Stomach (tissue), 4 donors: Measurements from ENCODE around the gene DPP6.

ENCODE experiments used
- EP300 ChIP-seq: sonication (generic); formaldehyde crosslinking; IDR thresholded peaks from one replicate; pipeline ENCODE4 v1.6.1; 2017; ENCODE audit warnings: antibody characterized with exemption
- POLR2A ChIP-seq, 4 donors: fragments of 450-650 bp; IDR thresholded peaks; one replicate each; pipeline ENCODE4 v1.6.1; 2016; ENCODE audit warnings: antibody characterized with exemption in 4 of 4, control low read depth in 2 of 4, mild to moderate bottlenecking in 1 of 4, moderate library complexity in 1 of 4
- POLR2AphosphoS5 ChIP-seq, 3 donors: sonication (generic); formaldehyde crosslinking; IDR thresholded peaks; one replicate each; pipeline ENCODE4 v1.6.1; 2016; ENCODE audit warnings: antibody characterized with exemption in 3 of 3
- TF ChIP-seq, protein P1 (sequence below), 7 experiments: fragments of 450-650 bp in 4 of 7; fragments of 200-600 bp in 3 of 7; sonication (generic) in 3 of 7; IDR thresholded peaks; one replicate each; pipeline ENCODE4 v1.5.1; 2016 to 2019; ENCODE audit warnings: antibody characterized with exemption in 7 of 7, control low read depth in 2 of 7, mild to moderate bottlenecking in 1 of 7

DNA sequence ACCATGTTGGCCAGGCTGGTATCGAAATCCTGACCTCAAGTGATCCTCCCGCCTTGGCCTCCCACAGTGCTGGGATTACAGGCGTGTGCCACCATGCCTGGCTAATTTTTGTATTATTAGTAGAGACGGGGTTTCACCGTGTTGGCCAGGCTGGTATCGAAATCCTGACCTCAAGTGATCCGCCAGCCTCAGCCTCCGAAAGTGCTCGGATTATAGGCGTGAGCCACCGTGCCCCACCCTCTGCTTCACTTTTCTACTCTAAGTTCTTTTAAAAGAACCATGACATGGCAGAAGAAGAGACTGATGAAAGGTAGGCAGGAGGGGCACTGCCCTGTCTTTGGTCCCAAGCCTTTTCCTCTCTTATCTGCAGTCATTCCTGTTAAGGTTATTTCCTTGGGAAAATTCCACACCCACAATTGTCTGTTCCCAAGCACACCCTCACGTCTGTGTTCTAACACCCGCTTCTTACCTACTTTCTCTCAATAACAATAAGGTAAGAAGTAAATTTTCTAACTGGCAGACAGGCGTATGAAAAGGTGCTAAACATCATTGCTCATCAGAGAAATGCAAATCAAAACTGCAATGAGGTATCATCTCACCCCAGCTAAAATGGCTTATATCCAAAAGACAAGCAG is 291.7 kb downstream of the DPP6 start:
- TF ChIP-seq POLR2A (IDR thresholded peaks at IDR 0.05) (no peak), POLR2AphosphoS5 (IDR thresholded peaks at IDR 0.05) (no peak), EP300 (no peak)
- TF ChIP-seq, protein P1, sequence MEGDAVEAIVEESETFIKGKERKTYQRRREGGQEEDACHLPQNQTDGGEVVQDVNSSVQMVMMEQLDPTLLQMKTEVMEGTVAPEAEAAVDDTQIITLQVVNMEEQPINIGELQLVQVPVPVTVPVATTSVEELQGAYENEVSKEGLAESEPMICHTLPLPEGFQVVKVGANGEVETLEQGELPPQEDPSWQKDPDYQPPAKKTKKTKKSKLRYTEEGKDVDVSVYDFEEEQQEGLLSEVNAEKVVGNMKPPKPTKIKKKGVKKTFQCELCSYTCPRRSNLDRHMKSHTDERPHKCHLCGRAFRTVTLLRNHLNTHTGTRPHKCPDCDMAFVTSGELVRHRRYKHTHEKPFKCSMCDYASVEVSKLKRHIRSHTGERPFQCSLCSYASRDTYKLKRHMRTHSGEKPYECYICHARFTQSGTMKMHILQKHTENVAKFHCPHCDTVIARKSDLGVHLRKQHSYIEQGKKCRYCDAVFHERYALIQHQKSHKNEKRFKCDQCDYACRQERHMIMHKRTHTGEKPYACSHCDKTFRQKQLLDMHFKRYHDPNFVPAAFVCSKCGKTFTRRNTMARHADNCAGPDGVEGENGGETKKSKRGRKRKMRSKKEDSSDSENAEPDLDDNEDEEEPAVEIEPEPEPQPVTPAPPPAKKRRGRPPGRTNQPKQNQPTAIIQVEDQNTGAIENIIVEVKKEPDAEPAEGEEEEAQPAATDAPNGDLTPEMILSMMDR (IDR thresholded peaks at IDR 0.05): no peak
